GM18520 (cell line): ENCODE data around the gene MMRN1.

Experiments
- ATAC-seq: cut with Tn5 transposase; IDR thresholded peaks from one replicate; pipeline ENCODE4 v1.9.1; 2021; ENCODE audit not compliant: unreplicated experiment

MMRN1 gene

DNA sequence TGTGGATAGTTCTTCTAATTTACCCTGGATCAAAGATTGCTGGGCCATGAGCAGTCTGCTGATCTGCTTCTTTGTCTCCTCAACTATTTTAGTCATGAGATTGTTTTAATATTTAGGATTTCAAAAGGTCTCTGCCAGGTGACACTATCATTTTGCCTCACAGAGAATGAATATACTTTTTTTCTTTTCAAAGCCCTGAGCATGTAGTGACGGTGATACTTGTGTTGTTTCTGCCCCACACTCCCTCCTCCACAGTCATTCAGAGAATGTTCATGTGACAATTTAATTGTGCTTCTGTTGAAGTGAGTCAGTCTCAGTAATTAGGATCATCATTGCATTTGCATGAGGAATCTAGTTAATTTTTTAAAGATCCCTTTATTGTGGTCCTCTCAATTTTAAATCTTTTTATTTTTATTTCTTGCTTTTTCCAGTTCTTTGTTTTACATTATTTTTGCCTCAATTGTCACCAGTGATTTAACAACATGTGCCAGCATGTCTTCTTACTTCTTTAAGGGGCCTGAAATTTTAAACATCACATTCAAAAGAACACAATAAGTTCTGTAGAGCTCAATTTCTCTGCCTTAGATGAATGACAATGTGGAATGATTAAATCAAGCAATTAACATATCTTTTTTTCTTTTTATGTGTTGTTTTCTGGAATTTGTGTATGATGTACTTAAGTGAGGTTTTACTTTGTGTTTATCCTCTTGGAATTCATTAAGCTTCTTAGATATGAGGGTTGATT is 12.3 kb downstream of the MMRN1 start:
- ATAC-seq, result no peak

- ATAC-seq, result no peak
These were observed 15.2 kb downstream of the MMRN1 start for GRCh38 chr4:89909889-89910288.

GRCh38 chr4:89913623-89914022 is 19.0 kb downstream of the MMRN1 start:
- no peak for ATAC-seq

DNA sequence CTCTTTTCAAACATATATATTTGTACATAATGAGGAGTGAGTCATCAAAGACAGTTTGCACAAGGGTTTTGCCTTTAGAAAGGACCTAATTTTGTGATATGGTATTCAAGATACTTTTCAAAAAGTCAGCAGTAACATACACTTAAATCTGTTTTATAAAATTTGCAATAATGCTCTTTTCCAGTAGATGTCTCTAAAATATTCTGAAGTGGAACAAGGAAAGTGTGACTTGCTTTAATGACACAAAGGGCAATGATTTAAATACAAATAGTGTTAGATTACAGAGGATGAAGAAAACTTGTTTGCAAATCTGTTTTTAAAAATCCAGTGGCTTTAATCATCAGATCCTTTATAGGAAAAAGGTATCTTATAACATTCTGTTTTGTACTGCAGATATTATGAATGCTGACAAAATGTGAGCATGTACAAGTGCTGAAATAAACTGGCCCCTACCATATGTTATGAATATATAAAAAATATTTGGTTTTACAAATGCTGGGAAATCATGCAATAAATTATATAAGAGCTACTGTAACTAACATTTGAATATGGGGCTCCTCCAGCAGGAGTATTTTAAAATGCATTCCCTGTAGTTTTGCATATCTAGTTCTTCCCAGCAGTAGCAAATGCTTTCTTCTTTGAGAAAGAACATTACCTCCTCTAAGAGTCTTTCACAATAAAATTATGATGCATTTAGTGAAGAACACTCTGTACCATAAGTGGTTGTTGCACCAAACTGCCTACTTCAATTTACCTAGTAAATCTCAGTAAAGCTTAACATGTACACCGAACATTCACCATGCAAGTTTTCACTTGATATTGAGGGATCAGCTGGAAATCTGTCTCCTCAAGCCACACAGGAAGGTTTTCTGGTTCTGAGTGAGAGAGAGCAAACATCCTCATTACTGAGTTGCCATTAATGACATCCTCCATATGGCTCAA is 20.2 kb downstream of the MMRN1 start:
- ATAC-seq, result no peak

- no peak for ATAC-seq
These were observed 21.3 kb downstream of the MMRN1 start for GRCh38 chr4:89915937-89916336.

DNA sequence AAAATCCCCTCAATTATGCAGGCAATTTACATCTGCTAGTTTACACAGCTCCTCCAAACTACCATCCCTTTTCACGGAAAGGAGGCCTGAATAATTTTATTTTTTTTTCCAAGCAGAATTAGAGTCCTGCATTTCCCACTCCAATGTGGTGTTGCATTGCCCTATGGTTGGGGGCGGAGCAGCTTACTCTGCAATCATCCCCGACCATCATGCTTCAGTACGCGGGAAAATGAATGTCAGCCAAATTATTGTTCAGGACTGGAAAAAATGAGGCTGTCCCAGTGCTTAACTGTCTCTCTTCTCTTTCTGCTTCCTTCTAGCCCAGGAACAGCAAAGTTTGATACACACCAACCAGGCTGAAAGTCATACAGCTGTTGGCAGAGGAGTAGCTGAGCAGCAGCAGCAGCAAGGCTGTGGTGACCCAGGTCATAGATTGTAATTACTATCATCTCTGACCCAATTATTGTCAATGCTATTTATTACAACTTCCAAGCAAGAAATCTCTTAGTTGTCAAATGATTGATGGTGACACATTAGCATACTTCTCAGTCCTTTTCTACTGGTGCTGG is 28.3 kb downstream of the MMRN1 start:
- ATAC-seq, result no peak

GRCh38 chr4:89928838-89929237 is 34.2 kb downstream of the MMRN1 start:
- no peak for ATAC-seq

GRCh38 chr4:89929425-89930159 is 34.9 kb downstream of the MMRN1 start:
- ATAC-seq, result peak; percentile 74

DNA sequence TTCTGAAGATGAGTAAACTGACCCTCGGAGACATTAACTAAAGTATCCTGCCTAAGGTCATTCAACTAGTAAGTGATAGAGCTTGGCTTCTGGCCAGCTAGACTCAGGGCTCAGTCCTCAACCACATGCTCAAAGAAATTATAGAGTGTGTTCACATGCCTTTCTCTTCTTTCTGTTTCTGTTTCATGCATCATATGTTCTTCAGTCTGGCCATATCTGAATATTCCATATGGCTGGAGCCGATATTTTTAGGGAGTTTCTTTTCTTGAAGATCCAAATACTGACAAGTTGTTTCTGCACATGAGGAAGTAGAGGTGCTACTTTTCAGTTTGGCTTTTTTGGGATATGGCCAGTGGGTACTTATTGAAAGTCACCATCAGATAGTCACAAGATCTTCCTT is 44.9 kb downstream of the MMRN1 start:
- no peak for ATAC-seq

DNA sequence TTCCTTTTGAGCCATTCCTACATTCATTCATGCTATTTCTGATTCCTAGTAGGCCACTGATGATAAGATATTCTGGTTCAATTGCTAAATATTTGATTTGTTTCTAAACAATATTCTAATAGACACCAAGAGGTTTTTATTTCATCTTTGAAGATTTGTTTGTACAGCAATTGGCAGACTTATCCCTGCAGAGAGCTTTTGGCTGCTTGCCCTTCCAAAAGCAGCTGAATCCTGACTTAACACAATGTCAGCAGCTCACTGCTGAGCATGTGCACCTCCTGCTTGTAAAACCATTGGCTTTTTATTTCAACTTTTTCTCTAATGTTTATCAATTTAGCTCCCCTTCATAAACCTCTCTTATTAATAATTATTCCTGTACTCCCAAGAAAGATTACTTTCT is 45.3 kb downstream of the MMRN1 start:
- ATAC-seq, result no peak

GRCh38 chr4:89942811-89943210 is 48.2 kb downstream of the MMRN1 start:
- ATAC-seq, result no peak

DNA sequence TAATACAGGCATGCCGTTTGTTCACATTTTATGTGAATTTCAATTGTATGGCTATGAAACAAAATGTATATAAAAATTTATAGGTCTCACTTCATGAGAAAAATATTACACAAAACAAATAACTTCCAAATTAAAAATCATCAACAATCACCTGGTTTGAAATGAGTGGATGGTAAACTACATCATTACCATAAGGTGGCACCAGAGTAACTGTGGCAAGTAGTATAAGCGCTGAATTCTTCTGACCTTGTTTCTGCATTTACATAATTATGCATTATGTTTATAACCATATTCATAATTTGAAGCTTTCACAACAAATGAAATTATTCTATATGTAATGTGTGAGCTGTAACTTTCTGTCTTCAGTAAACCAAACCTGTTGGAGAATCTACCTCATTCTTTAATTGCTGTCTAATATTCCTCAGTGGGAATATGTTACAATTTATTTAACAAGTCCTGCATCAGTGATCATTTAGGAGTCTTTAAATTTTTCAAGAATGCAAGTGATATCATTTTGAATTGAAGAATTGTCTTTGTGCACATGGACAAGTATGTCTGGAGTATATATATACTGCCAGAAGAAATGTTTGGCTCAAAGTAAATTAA is 55.2 kb downstream of the MMRN1 start:
- no peak for ATAC-seq

DNA sequence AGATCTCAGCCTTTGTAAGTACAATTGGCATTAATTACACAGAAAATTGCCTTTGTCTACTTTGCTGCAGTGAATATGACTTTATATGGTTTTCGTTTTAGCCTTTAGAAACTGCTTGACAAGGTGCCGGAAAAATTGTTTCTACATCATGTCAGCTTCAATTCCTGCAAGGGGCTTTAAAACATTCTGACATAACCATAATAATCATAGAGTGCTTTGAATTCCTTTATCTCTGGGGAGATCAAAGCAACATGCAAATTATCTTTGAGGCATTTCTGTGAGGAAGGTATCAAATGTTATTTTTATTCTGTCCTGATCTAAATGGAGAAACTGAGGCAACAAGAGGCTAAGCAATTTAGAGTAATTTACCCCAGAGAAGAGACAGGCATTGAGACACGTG is 57.8 kb downstream of the MMRN1 start:
- ATAC-seq, result no peak

DNA sequence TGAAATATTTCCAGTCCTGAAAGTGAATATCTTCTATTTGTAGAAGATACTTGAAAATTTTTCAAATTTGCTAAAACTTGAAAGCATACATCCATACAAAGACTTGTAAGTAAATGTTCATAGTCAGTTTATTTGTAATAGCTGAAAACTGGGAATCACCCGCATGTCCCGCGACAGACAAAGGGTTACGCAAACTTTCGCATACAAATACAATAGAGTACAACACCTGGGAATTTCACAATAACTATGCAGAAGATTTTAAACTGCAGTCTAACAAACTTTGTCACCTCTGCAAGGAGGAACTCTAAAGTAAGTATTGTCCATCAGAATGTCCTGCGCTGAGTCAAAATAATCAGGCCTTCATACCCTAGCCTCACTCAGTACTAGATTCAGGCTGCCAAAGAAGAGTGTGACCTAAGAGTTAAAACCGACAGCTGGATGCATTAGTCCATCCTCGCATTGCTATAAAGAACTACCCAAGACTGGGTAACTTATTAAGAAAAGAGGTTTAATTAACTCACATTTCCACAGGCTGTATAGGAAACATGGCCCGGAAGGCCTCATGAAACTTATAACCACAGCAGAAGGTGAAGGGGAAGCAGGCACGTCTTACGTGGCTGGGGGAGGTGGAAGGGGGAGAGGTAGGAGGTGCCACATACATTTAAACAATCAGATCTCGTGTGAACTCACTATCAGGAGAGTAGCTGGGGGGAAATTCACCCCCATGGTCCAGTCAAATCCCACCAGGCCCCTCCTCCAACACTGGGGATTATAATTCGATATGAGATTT is 60.4 kb downstream of the MMRN1 start:
- ATAC-seq, result no peak

DNA sequence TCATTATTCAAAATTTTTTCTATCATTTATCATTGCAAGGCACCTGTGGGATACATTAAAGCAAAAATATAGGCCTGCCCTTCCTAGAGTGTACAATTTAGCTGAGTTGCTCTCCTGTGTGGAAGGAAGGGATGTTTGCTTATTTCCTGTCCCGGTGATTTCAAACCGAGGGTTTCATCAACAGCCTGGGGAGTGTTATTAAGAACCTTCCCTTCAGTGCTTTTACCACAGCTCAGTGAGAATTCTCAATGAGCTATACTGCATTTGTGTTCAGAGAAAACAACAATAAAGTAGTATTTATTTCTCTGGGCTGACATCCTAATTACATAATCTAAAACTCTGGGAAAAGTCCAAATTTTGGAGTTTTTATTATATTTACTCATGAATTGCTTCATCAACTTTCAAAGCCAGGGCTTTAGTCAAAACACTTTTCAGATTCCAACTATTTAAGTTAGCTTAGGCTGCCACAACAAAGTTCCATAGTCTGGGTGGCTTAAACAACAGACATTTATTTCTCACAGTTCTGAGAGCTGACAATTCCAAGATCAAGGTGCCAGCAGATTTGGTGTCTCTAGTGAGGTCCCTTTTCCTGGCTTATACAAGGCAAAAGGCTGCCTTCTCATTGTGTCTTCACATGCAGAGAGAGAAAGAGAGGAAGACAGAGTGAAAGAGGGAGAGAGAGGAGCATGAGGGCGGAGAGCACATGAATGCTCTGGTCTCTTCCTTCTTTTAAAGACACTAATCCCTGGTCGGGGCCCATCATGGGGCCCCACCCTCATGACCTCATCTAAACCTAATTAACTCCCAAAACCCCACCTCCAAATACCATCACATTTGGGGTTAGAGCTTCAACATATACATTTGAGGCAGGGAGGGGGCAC is 62.6 kb downstream of the MMRN1 start:
- ATAC-seq, result no peak

DNA sequence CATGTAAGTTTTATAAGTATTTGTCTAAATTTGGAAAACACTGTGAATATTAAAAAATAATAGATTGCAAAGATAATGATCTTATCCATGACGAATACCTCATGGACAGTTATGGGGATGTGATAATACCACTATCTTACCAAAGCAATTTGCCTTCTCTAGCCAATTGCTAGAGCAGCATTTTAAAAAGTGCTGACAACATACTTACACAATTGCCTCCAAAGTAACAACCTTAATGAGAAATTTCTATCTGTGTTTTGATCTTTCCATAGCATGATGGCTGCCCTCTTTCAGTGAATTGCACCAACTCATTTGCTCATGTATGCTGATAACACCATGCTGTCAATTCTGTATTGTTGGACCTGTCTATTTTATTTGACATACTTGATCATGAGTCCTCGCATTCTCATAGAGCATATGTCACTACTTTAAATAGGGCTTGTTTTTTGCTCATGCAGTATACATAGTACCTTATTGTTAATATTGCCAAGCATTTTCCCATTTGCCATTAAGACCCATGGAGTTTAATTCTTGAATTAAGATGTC is 87.2 kb downstream of the MMRN1 start:
- no peak for ATAC-seq

DNA sequence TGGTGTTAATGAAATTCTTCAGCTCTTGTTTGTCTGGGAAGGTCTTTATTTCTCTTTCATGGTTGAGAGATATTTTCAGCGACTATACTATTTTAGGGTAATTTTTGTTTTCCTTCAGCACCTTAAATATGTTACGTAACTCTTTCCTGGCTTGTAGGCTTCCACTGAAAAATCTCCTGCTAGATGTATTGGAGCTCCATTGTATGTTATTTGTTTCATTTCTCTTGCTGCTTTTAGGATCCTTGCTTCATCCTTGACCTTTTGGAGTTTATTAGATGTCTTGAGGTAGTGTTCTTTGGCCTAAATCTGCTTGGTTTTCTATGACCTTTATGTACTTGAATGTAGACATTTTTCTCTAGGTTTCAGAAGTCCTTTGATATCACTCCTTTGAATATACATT is 93.6 kb downstream of the MMRN1 start:
- ATAC-seq, result no peak

- ATAC-seq, result no peak
These were observed 98.1 kb downstream of the MMRN1 start for GRCh38 chr4:89992744-89993143.
